Measurements from ENCODE around the gene TRIM3.

GRCh38 chr11:6431861-6432260 is 41.9 kb downstream of the TRIM3 start:
- TF ChIP-seq, protein P1, sequence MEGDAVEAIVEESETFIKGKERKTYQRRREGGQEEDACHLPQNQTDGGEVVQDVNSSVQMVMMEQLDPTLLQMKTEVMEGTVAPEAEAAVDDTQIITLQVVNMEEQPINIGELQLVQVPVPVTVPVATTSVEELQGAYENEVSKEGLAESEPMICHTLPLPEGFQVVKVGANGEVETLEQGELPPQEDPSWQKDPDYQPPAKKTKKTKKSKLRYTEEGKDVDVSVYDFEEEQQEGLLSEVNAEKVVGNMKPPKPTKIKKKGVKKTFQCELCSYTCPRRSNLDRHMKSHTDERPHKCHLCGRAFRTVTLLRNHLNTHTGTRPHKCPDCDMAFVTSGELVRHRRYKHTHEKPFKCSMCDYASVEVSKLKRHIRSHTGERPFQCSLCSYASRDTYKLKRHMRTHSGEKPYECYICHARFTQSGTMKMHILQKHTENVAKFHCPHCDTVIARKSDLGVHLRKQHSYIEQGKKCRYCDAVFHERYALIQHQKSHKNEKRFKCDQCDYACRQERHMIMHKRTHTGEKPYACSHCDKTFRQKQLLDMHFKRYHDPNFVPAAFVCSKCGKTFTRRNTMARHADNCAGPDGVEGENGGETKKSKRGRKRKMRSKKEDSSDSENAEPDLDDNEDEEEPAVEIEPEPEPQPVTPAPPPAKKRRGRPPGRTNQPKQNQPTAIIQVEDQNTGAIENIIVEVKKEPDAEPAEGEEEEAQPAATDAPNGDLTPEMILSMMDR (IDR thresholded peaks at IDR 0.05): no peak
- TF ChIP-seq POLR2A (IDR thresholded peaks at IDR 0.05): no peak
